Calu3 (cell line): Measurements from ENCODE around the gene DHCR24. TPM values are rescaled to one million over a fixed set of nuclear protein-coding genes. Genes with fewer than 3 reads are reported as not detected.

Experiments used
- BruUV-seq: library from RNA; stranded (reverse); fragments of 400-500 nt; replicated peaks from 2 replicates; lab custom pipeline; 2021; lab: Mats Ljungman, UMichigan
- CTCF ChIA-PET: fragments of 300-600 bp; sonication (Branson Sonifier 250); formaldehyde crosslinking; loops from one replicate; lab custom pipeline; 2022; ENCODE audit warnings: antibody characterized with exemption; lab: Charles Lee
- DNase-seq: peaks from one replicate; pipeline ENCODE4 v3.0.0; 2022
- H3K27ac Mint-ChIP-seq: one replicate; pipeline ENCODE4 v1.8.0; 2022; ENCODE audit warnings: mixed read lengths; ENCODE audit not compliant: unreplicated experiment
- H3K27me3 Mint-ChIP-seq: one replicate; pipeline ENCODE4 v1.8.0; 2022; ENCODE audit warnings: mixed read lengths; ENCODE audit not compliant: unreplicated experiment
- H3K36me3 Mint-ChIP-seq: one replicate; pipeline ENCODE4 v1.8.0; 2022; ENCODE audit warnings: mild to moderate bottlenecking, moderate library complexity, mixed read lengths; ENCODE audit not compliant: insufficient read depth, unreplicated experiment
- H3K4me1 Mint-ChIP-seq: one replicate; pipeline ENCODE4 v1.8.0; 2022; ENCODE audit warnings: mild to moderate bottlenecking, low read depth, mixed read lengths; ENCODE audit not compliant: unreplicated experiment
- H3K4me3 Mint-ChIP-seq: one replicate; pipeline ENCODE4 v1.8.0; 2022; ENCODE audit warnings: mild to moderate bottlenecking, low read depth, moderate library complexity, mixed read lengths; ENCODE audit not compliant: unreplicated experiment
- H3K9me3 Mint-ChIP-seq: one replicate; pipeline ENCODE4 v1.8.0; 2022; ENCODE audit warnings: low read depth, mixed read lengths; ENCODE audit not compliant: unreplicated experiment
- intact Hi-C: fragments of 100-400 bp; cut with micrococcal nuclease; formaldehyde crosslinking; loops from one replicate; pipeline ENCODE4 v1.10.0; 2022; ENCODE audit not compliant: unreplicated experiment
- total RNA-seq: library from RNA; stranded (reverse); gene quantifications from 2 replicates; pipeline ENCODE4 v1.2.3, GENCODE V29; 2022
- TF ChIP-seq, protein P1 (sequence below): fragments of 200-600 bp; IDR thresholded peaks from one replicate; pipeline ENCODE4 v1.8.0; 2022; ENCODE audit warnings: antibody characterized with exemption; ENCODE audit not compliant: unreplicated experiment

Gene DHCR24
- total RNA-seq, 1 experiment from 2014 or later, result 469 TPM

DNA sequence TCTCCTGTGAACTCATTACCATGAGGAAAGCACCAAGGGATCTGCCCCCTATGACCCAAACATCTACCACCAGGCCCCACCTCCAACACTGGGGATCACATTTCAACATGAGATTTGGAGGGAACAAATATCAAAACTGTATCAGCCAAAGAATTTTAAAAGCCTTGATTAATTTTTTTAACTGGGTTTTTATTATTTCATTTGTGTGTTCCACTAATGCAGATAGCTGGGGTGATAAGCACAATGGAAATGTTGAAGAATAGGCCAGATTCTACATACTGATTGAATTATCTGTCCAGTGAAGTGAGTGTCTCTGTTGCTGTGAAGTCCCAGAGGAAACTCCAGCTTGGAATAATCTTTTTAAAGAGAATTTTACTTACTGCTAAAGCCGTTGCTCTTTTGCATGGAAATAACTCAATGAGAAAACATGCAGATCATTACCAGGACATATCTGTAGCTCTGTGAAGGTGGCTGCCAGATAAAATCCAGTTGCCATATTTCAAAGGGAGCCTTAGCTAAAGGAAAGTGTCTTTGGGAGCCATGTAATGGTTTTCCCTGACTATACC lies 44.4 kb upstream of the DHCR24 start:
- DNase-seq, result no peak
- Mint-ChIP-seq H3K4me1 (peaks cover 16% of the 10 kb centered on the region), H3K9me3 (peaks cover 6% of the 10 kb centered on the region), H3K36me3 (no peaks in the 10 kb centered on the region), H3K27ac (no peak overlapping the region), H3K27me3 (no peaks in the 10 kb centered on the region), H3K4me3 (no peak overlapping the region)
- TF ChIP-seq, protein P1, sequence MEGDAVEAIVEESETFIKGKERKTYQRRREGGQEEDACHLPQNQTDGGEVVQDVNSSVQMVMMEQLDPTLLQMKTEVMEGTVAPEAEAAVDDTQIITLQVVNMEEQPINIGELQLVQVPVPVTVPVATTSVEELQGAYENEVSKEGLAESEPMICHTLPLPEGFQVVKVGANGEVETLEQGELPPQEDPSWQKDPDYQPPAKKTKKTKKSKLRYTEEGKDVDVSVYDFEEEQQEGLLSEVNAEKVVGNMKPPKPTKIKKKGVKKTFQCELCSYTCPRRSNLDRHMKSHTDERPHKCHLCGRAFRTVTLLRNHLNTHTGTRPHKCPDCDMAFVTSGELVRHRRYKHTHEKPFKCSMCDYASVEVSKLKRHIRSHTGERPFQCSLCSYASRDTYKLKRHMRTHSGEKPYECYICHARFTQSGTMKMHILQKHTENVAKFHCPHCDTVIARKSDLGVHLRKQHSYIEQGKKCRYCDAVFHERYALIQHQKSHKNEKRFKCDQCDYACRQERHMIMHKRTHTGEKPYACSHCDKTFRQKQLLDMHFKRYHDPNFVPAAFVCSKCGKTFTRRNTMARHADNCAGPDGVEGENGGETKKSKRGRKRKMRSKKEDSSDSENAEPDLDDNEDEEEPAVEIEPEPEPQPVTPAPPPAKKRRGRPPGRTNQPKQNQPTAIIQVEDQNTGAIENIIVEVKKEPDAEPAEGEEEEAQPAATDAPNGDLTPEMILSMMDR, result no peak
- intact Hi-C loops, result no loop called here
- CTCF ChIA-PET, result no interaction called here
- BruUV-seq, result no TSS peak

DNA sequence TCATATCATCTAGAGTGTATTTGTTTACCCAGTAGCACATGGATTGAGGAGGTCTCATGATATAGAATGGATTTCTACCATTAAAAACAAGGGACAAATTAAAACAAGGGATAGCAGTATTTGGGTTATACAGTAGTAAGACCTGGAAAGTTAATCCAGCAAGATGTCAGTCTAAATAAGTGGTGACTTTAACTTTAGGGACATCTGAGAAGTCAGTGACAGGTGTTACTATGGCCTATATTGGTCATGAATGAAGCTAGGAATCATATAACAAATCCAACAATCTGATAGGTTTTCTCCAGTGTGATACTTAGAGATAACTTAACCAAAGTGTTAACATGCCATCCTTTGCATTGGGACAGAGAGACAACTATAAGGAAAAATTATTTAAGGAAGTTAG lies 42.7 kb upstream of the DHCR24 start:
- Mint-ChIP-seq H3K9me3 (peaks cover 6% of the 10 kb centered on the region), H3K4me3 (no peak overlapping the region), H3K4me1 (peaks cover 7% of the 10 kb centered on the region), H3K36me3 (no peaks in the 10 kb centered on the region), H3K27me3 (no peaks in the 10 kb centered on the region), H3K27ac (no peak overlapping the region)
- DNase-seq, result no peak
- no TSS peak for BruUV-seq
- TF ChIP-seq, protein P1, result no peak
- CTCF ChIA-PET, result interaction anchor here (0.9 to 1.1 kb wide), 2 partner anchors 15 to 92 kb away, joined by 3 read pairs; no protein-coding TSS in a partner anchor
- intact Hi-C loops, result no loop called here

DNA sequence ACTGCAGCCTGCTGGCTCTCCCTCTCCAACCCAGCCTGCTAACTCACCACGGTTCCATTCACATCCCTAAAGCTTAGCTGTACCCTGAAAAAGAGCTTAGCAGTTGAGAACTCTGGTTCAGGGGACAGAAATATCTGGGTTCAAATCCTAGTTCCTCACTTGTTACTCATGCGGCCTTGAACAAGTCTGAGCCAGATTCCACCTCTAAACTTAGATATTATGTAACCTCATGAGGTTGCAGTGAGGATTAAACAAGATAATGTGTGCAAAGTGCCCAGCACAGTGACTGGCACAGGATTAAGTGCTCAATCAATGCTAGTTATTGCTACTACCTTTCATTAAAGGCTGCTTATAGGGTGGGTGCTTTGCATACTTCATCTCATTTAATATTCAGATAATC lies 41.3 kb upstream of the DHCR24 start:
- Mint-ChIP-seq H3K36me3 (no peaks in the 10 kb centered on the region), H3K9me3 (peaks cover 6% of the 10 kb centered on the region), H3K27me3 (peaks cover 7% of the 10 kb centered on the region), H3K4me1 (no peaks in the 10 kb centered on the region), H3K27ac (no peak overlapping the region), H3K4me3 (no peak overlapping the region)
- no peak for DNase-seq
- no TSS peak for BruUV-seq
- intact Hi-C loops, result no loop called here
- TF ChIP-seq, protein P1, result no peak
- CTCF ChIA-PET, result interaction anchor here (0.6 to 0.9 kb wide), 2 partner anchors 24 to 68 kb away, joined by 3 to 4 read pairs; no protein-coding TSS in a partner anchor

DNA sequence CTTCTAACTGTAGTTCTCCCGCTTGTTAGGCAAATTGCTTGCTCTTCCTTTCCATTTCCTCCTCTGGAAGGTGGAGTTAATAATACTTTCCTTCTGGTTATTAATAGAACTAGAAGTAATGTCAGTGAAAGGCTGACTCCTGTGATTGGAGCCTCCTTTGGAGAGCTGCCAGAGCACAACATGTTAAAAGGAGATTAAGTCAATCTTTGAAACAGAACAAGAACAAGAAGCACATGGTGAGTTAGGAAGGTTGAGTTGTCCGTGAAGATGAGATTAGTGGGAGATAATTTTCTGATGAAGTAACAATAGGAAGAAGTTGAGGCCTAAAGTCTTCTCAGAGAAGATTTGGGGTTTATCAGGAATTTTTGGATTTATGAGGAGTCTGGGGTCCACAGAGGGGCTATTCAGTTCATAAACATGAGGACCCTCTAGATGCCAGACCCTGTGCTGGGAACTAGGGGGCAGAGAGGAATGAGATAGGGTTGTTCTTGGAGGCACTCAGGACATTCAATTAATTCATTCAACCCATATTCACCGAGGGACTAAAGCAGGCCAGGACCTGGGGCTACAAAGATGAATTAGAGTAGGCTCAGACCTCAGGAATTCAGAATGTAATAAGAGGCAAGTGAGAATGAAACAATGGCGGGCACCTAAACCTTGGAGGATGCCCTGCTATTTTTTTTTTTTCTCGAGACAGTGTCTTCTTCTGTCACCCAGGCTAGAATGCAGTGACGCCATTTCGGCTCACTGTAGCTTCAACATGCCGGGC lies 40.7 kb upstream of the DHCR24 start:
- DNase-seq, result no peak
- H3K9me3 Mint-ChIP-seq, result peaks cover 6% of the 10 kb centered on the region
- BruUV-seq, result no TSS peak
- CTCF ChIA-PET, result interaction anchor here (0.6 kb wide), 1 partner anchor 69 kb away, joined by 4 read pairs; no protein-coding TSS in a partner anchor
- intact Hi-C loops, result no loop called here
- H3K4me1 Mint-ChIP-seq, result no peaks in the 10 kb centered on the region
- H3K36me3 Mint-ChIP-seq, result no peaks in the 10 kb centered on the region
- TF ChIP-seq, protein P1, result no peak
- no peak overlapping the region for H3K4me3 Mint-ChIP-seq
- peaks cover 8% of the 10 kb centered on the region for H3K27me3 Mint-ChIP-seq
- no peak overlapping the region for H3K27ac Mint-ChIP-seq
